ENCODE results near the gene ZNF710. TPM values are rescaled to one million over a fixed set of nuclear protein-coding genes. Genes with fewer than 3 reads are reported as not detected.

Gene ZNF710
- total RNA-seq, 4 donors from 2014 or later = 27.3 to 43.4 (median 35.6) TPM

DNA sequence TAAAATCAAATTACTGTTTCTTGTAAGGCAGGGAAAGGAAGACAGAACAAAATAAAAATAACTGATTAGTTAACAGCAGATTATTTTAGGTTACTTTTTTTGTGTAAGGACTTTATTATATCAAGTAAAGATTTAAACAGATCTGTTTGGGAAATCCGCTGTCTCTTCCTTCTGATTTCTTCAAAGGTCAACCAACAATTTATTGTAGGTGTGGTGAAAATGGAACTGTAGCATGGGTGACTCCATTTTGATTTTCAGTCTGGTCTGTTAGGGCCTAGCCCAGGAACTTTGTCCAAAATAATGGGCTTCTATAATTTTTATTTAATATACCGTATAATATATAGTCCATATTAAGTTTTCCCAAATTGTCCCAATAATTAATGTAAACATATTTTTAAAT is 114.7 kb downstream of the ZNF710 start:
- no peaks in the 10 kb centered on the region for H3K27me3 ChIP-seq
- in situ Hi-C loops (cut with MboI; ENCODE audit: low pct_ligation_motif_present in 1 of 4, low pct_unique_long_range_greater_than_20kb in 1 of 4, low sequenced_read_pairs in 3 of 4) (no loop called here), intact Hi-C loops (cut with DNase I; ENCODE audit: low total_unique reads) (no loop called here)
- H3K27ac ChIP-seq = no peak overlapping the region
- no peaks in the 10 kb centered on the region for H3K4me1 ChIP-seq
- no peak overlapping the region for H3K4me3 ChIP-seq
- 98 to 100% methylated on average over 2 of the region's 2 CpGs for WGBS, 2 donors (ENCODE audit: low coverage in 1 of 2)
- H3K9me3 ChIP-seq = peaks cover 11 to 17% of the 10 kb centered on the region in 2 donors
- H3K36me3 ChIP-seq = no peaks in the 10 kb centered on the region
- TF ChIP-seq POLR2A (IDR thresholded peaks at IDR 0.05) = no peak
- TF ChIP-seq POLR2AphosphoS5 (IDR thresholded peaks at IDR 0.05) = no peak
- TF ChIP-seq EP300 (IDR thresholded peaks at IDR 0.05; ENCODE audit: low read depth) = no peak
- DNase-seq = no peak

DNA sequence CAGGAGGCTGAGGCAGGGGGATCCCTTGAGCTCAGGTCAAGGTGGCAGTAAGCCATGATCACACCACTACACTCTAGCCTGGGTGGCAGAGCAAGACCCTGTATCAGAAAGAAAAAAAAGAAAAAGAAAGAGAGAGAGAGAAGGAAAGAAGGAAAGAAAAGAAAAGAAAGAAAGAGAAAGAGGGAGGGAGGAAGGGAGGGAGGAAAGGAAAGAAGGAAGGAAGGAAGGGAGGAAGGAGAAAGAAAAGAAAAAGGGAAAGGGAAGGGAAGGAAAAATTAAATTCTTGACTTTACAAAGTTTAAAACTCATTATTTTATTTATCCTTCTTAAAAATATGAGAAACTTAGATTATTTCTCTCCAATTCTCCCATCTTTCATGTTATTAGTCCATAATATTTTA is 118.2 kb downstream of the ZNF710 start:
- H3K4me3 ChIP-seq = no peak overlapping the region
- intact Hi-C loops (cut with DNase I; ENCODE audit: low total_unique reads) (no loop called here), in situ Hi-C loops (cut with MboI; ENCODE audit: low pct_ligation_motif_present in 1 of 4, low pct_unique_long_range_greater_than_20kb in 1 of 4, low sequenced_read_pairs in 3 of 4) (no loop called here)
- TF ChIP-seq POLR2A (IDR thresholded peaks at IDR 0.05) = no peak
- TF ChIP-seq EP300 (IDR thresholded peaks at IDR 0.05; ENCODE audit: low read depth) = no peak
- no peak for TF ChIP-seq POLR2AphosphoS5 (IDR thresholded peaks at IDR 0.05)
- no peak for TF ChIP-seq CTCF (IDR thresholded peaks at IDR 0.05)
- H3K36me3 ChIP-seq = no peaks in the 10 kb centered on the region
- no peak overlapping the region for H3K27ac ChIP-seq
- H3K27me3 ChIP-seq = no peaks in the 10 kb centered on the region
- H3K9me3 ChIP-seq = peaks cover 11% of the 10 kb centered on the region in 2 donors
- no peak for DNase-seq
- no peaks in the 10 kb centered on the region for H3K4me1 ChIP-seq

DNA sequence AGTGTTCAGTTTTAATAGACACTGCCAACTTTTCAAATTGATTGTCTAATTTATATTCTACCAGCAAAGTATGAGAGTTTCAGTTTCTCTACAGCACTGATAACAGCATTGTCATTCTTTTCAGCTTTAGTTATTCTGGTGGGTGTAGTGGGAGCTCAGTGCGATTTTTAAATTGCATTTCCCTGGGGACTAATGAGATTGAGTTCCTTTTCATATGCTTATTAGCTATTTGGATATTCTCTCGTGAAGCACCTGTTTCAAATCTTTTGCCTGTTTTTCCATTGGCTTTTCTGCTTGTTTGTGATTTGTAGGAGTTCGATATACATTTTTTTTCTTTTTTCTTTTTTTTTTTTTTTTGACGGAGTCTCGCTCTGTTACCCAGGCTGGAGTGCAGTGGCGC is 120.0 kb downstream of the ZNF710 start:
- Histone ChIP-seq H3K36me3 (no peaks in the 10 kb centered on the region), H3K9me3 (no peaks in the 10 kb centered on the region), H3K27me3 (no peaks in the 10 kb centered on the region), H3K27ac (no peak overlapping the region), H3K4me3 (no peak overlapping the region), H3K4me1 (peaks cover 0 to 12% (median 2%) of the 10 kb centered on the region in 4 donors)
- intact Hi-C loops (cut with DNase I; ENCODE audit: low total_unique reads) (no loop called here), in situ Hi-C loops (cut with MboI; ENCODE audit: low pct_ligation_motif_present in 1 of 4, low pct_unique_long_range_greater_than_20kb in 1 of 4, low sequenced_read_pairs in 3 of 4) (no loop called here)
- no peak for DNase-seq
- no peak for TF ChIP-seq EP300 (IDR thresholded peaks at IDR 0.05; ENCODE audit: low read depth)
- no peak for TF ChIP-seq CTCF (IDR thresholded peaks at IDR 0.05)
- TF ChIP-seq POLR2A (IDR thresholded peaks at IDR 0.05) = no peak
- no peak for TF ChIP-seq POLR2AphosphoS5 (IDR thresholded peaks at IDR 0.05)
- WGBS, 2 donors (ENCODE audit: low coverage in 1 of 2) = 87 to 100% methylated on average over 5 to 6 of the region's 6 CpGs

DNA sequence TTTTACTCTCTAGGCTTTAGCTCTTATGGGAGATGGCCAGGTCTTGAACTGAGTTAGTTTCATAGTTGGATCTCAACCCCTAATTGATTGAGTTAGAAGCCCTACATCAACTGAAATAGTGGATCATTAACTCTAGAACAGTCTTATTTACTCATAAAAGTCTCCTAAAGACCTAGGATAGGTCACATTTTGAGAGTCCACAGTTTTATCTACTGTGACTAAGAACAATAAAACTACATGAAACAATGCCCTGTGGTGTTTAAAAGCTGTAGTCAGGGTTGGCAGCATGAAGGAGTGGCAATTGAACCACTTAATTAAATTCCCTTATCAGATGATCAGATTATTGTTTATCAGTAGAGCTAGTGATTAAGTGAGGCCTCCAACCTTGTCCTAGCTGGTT is 123.4 kb downstream of the ZNF710 start:
- Histone ChIP-seq H3K4me3 (no peak overlapping the region), H3K36me3 (no peaks in the 10 kb centered on the region), H3K27me3 (no peaks in the 10 kb centered on the region), H3K27ac (peak overlapping the region; percentile 60 to 76 (median 75)), H3K9me3 (no peaks in the 10 kb centered on the region), H3K4me1 (peaks cover 0 to 18% (median 5%) of the 10 kb centered on the region in 4 donors)
- no peak for DNase-seq
- TF ChIP-seq CTCF (IDR thresholded peaks at IDR 0.05) (no peak), POLR2AphosphoS5 (IDR thresholded peaks at IDR 0.05) (no peak), POLR2A (IDR thresholded peaks at IDR 0.05) (no peak), EP300 (IDR thresholded peaks at IDR 0.05; ENCODE audit: low read depth) (no peak)
- intact Hi-C loops (cut with DNase I; ENCODE audit: low total_unique reads) = no loop called here
- in situ Hi-C loops (cut with MboI; ENCODE audit: low pct_ligation_motif_present in 1 of 4, low pct_unique_long_range_greater_than_20kb in 1 of 4, low sequenced_read_pairs in 3 of 4) = no loop called here

- Histone ChIP-seq H3K4me1 (peaks cover 0 to 18% (median 5%) of the 10 kb centered on the region in 4 donors), H3K9me3 (no peaks in the 10 kb centered on the region), H3K36me3 (no peaks in the 10 kb centered on the region), H3K4me3 (no peak overlapping the region), H3K27me3 (no peaks in the 10 kb centered on the region), H3K27ac (peak overlapping the region in 1 of 4 donors; percentile 75)
- intact Hi-C loops (cut with DNase I; ENCODE audit: low total_unique reads) = no loop called here
- DNase-seq = peak; percentile 37
- TF ChIP-seq CTCF (IDR thresholded peaks at IDR 0.05) (no peak), EP300 (IDR thresholded peaks at IDR 0.05; ENCODE audit: low read depth) (no peak), POLR2A (IDR thresholded peaks at IDR 0.05) (no peak), POLR2AphosphoS5 (IDR thresholded peaks at IDR 0.05) (no peak)
- WGBS, 2 donors (ENCODE audit: low coverage in 1 of 2) = 58 to 61% methylated on average over 4 to 6 of the region's 6 CpGs
- in situ Hi-C loops (cut with MboI; ENCODE audit: low pct_ligation_motif_present in 1 of 4, low pct_unique_long_range_greater_than_20kb in 1 of 4, low sequenced_read_pairs in 3 of 4) = no loop called here
Measured at GRCh38 chr15:90126022-90126421, 124.9 kb downstream of the ZNF710 start.
